GM15510 (cell line): ENCODE data around the gene CAMK1D.

Experiments
- POLR2A ChIP-seq: IDR thresholded peaks from 3 replicates; pipeline ENCODE4 v1.6.1; 2011; ENCODE audit warnings: borderline replicate concordance; ENCODE audit not compliant: insufficient read length; ENCODE audit errors: extremely low read depth

CAMK1D gene

GRCh38 chr10:12622016-12622415 is 272.7 kb downstream of the CAMK1D start:
- TF ChIP-seq POLR2A, result no peak

GRCh38 chr10:12622691-12623090 is 273.3 kb downstream of the CAMK1D start:
- TF ChIP-seq POLR2A, result no peak

GRCh38 chr10:12625393-12626023 is 276.2 kb downstream of the CAMK1D start:
- TF ChIP-seq POLR2A, result no peak

GRCh38 chr10:12628153-12628552 is 278.8 kb downstream of the CAMK1D start:
- no peak for TF ChIP-seq POLR2A

GRCh38 chr10:12628964-12629766 is 279.8 kb downstream of the CAMK1D start:
- no peak for TF ChIP-seq POLR2A

GRCh38 chr10:12629767-12630165 is 280.4 kb downstream of the CAMK1D start:
- no peak for TF ChIP-seq POLR2A

GRCh38 chr10:12631216-12631615 is 281.9 kb downstream of the CAMK1D start:
- no peak for TF ChIP-seq POLR2A

- no peak for TF ChIP-seq POLR2A
These were observed 282.6 kb downstream of the CAMK1D start for GRCh38 chr10:12631787-12632562.

- no peak for TF ChIP-seq POLR2A
These were observed 284.7 kb downstream of the CAMK1D start for GRCh38 chr10:12633776-12634620.

GRCh38 chr10:12634621-12634931 is 285.2 kb downstream of the CAMK1D start:
- TF ChIP-seq POLR2A, result no peak

GRCh38 chr10:12635127-12635541 is 285.8 kb downstream of the CAMK1D start:
- no peak for TF ChIP-seq POLR2A

- TF ChIP-seq POLR2A, result no peak
These were observed 287.2 kb downstream of the CAMK1D start for GRCh38 chr10:12636571-12636970.

- no peak for TF ChIP-seq POLR2A
These were observed 288.3 kb downstream of the CAMK1D start for GRCh38 chr10:12637649-12638048.

GRCh38 chr10:12638103-12638502 is 288.8 kb downstream of the CAMK1D start:
- TF ChIP-seq POLR2A, result no peak

GRCh38 chr10:12638781-12639180 is 289.4 kb downstream of the CAMK1D start:
- no peak for TF ChIP-seq POLR2A
